GM12878 (cell line): ENCODE data around the gene TRIM6. TPM values are rescaled to one million over a fixed set of nuclear protein-coding genes. Genes with fewer than 3 reads are reported as not detected.

Experiments
- ATAC-seq: fragments of 200-7000 bp; cut with Tn5 transposase; 3 replicates; pipeline ENCODE4 v1.9.1; 2020; ENCODE audit warnings: mild to moderate bottlenecking, moderate library complexity
- BruUV-seq: library from RNA; stranded (reverse); fragments of 400-500 nt; replicated peaks from 2 replicates; lab custom pipeline; 2021; lab: Mats Ljungman, UMichigan
- CTCF ChIA-PET: fragments of 300-600 bp; sonication (Branson Sonifier 250); formaldehyde crosslinking; extraction: SDS; loops from one replicate; lab custom pipeline; 2021; ENCODE audit warnings: inconsistent platforms; lab: Yijun Ruan, JAX
- POLR2A ChIA-PET: fragments of 350-600 bp; formaldehyde crosslinking; extraction: SDS; loops from one replicate; lab custom pipeline; 2021; ENCODE audit warnings: inconsistent platforms; lab: Charles Lee
- RAD21 ChIA-PET: fragments of 300-600 bp; sonication (Branson Sonifier 250); formaldehyde crosslinking; loops from one replicate; lab custom pipeline; 2023; ENCODE audit warnings: antibody characterized with exemption; ENCODE audit not compliant: unreplicated experiment; lab: Charles Lee
- SMC1A ChIA-PET: fragments of 300-600 bp; sonication (Branson Sonifier 250); formaldehyde crosslinking; loops from one replicate; lab custom pipeline; 2023; ENCODE audit not compliant: unreplicated experiment, uncharacterized antibody; lab: Charles Lee
- DNase-seq: peaks from one replicate; pipeline ENCODE4 v3.0.0-alpha.2; 2011; ENCODE audit warnings: low read depth, low spot score
- FAIRE-seq: peaks from 3 replicates; lab custom pipeline; 2011; peaks lifted over from hg19 to GRCh38; lab: Jason Lieb, UNC
- H2AFZ ChIP-seq: 2 replicates; pipeline ENCODE4 v1.6.0; 2011; ENCODE audit warnings: low read depth, low read length, control low read depth; ENCODE audit not compliant: control insufficient read depth
- H3K27ac ChIP-seq: 2 replicates; pipeline ENCODE4 v1.5.1; 2011; ENCODE audit warnings: control low read depth; ENCODE audit not compliant: control insufficient read depth, insufficient read depth
- H3K27me3 ChIP-seq, 2 experiments: replicated peaks in 1 of 2; 2 replicates each; pipeline versions ENCODE4 v1.6.0 to v1.6.1; 2011; ENCODE audit warnings: low read length in 1 of 2; ENCODE audit not compliant: control insufficient read depth in 2 of 2, insufficient read depth in 2 of 2
- H3K36me3 ChIP-seq, 2 experiments: 2 replicates each; pipeline ENCODE4 v1.5.1; 2011; ENCODE audit warnings: low read length in 1 of 2; ENCODE audit not compliant: control insufficient read depth in 2 of 2, insufficient read depth in 2 of 2
- H3K4me1 ChIP-seq: 2 replicates; pipeline ENCODE4 v1.6.1; 2011; ENCODE audit warnings: mild to moderate bottlenecking, low read length, moderate library complexity, mixed read lengths; ENCODE audit not compliant: control insufficient read depth, insufficient read depth
- H3K4me2 ChIP-seq: 2 replicates; pipeline ENCODE4 v1.6.0; 2011; ENCODE audit warnings: control low read depth; ENCODE audit not compliant: control insufficient read depth, insufficient read depth
- H3K4me3 ChIP-seq: fragments of 200-600 bp; sonication (generic); 2 replicates; pipeline ENCODE4 v1.5.1; 2016
- H3K79me2 ChIP-seq: 2 replicates; pipeline ENCODE4 v1.6.0; 2011; ENCODE audit warnings: low read length; ENCODE audit not compliant: control insufficient read depth, insufficient read depth
- H3K9ac ChIP-seq: 2 replicates; pipeline ENCODE4 v1.8.0; 2011; ENCODE audit warnings: low read length, control low read depth, mixed read lengths; ENCODE audit not compliant: control insufficient read depth, insufficient read depth
- H3K9me3 ChIP-seq: replicated peaks from 3 replicates; pipeline ENCODE4 v1.5.1; 2011; ENCODE audit warnings: mild to moderate bottlenecking, low read length; ENCODE audit not compliant: control insufficient read depth, insufficient read depth
- H4K20me1 ChIP-seq: 2 replicates; pipeline ENCODE4 v1.6.0; 2011; ENCODE audit not compliant: control insufficient read depth, insufficient read depth
- BHLHE40 ChIP-seq, 2 experiments: fragments of 450-650 bp in 1 of 2; IDR thresholded peaks; 2 replicates each; pipeline ENCODE4 v1.6.1; 2011 to 2017; ENCODE audit warnings: low read depth in 2 of 2, borderline replicate concordance in 1 of 2, improper control_type of control experiment in 1 of 2, low read length in 1 of 2, mild to moderate bottlenecking in 1 of 2
- CEBPZ ChIP-seq: fragments of 150-350 bp; IDR thresholded peaks from 2 replicates; pipeline ENCODE4 v1.6.1; 2016; ENCODE audit warnings: low read depth, low read length
- JUNB ChIP-seq: IDR thresholded peaks from 2 replicates; pipeline ENCODE4 v1.6.1; 2016; ENCODE audit warnings: antibody characterized with exemption, mild to moderate bottlenecking
- MXI1 ChIP-seq: fragments of 150-350 bp; IDR thresholded peaks from 2 replicates; pipeline ENCODE4 v1.6.1; 2011; ENCODE audit warnings: low read depth, mild to moderate bottlenecking, inconsistent platforms, low read length, improper control_type of control experiment
- NFXL1 ChIP-seq: fragments of 450-650 bp; IDR thresholded peaks from 2 replicates; pipeline ENCODE4 v1.6.1; 2017; ENCODE audit warnings: antibody characterized with exemption, mild to moderate bottlenecking, borderline replicate concordance
- NFYB ChIP-seq: IDR thresholded peaks from 2 replicates; pipeline ENCODE4 v1.6.1; 2011; ENCODE audit warnings: low read depth, mild to moderate bottlenecking, low read length, improper control_type of control experiment, moderate library complexity; ENCODE audit not compliant: insufficient read depth
- NR2C2 ChIP-seq: IDR thresholded peaks from 2 replicates; pipeline ENCODE4 v1.6.1; 2011; ENCODE audit warnings: borderline replicate concordance, low read depth; ENCODE audit not compliant: control insufficient read depth, insufficient read length
- POU2F2 ChIP-seq: IDR thresholded peaks from 3 replicates; pipeline ENCODE4 v1.6.1; 2011; ENCODE audit warnings: low read depth, mild to moderate bottlenecking, low read length, borderline replicate concordance
- RBBP5 ChIP-seq: fragments of 200-600 bp; sonication (generic); conservative IDR thresholded peaks from 2 replicates; pipeline ENCODE4 v1.6.1; 2016
- WGBS: methylation state at CpG from one replicate; pipeline ENCODE4 v1.1.6; 2016; ENCODE audit warnings: low lambda C conversion rate; ENCODE audit not compliant: insufficient replicate concordance, insufficient coverage; ENCODE audit errors: missing lambda C conversion rate; 5-methylcytosine and 5-hydroxymethylcytosine counted together
- in situ Hi-C: fragments of 300-500 bp; cut with MboI; formaldehyde crosslinking; loops from 9 replicates; pipeline ENCODE4 v1.14.3; 2018; ENCODE audit warnings: mixed read lengths
- intact Hi-C: fragments of 100-400 bp; cut with micrococcal nuclease; formaldehyde crosslinking; loops from one replicate; pipeline ENCODE4 v1.14.2; 2022; ENCODE audit not compliant: unreplicated experiment
- polyA plus RNA-seq, 11 experiments: library from polyadenylated mRNA; depleted of rRNA in 4 of 11; unstranded in 6 of 11; stranded (reverse) in 5 of 11; fragments of >200 nt; fragmentation: Nextera tagmentation in 4 of 11; fragmentation: Illumina TruSeq in 1 of 11; extraction: Ambion mirVana in 4 of 11; extraction: Trizol in 1 of 11; gene quantifications; 1 replicate in 1 of 11; 2 replicates in 10 of 11; pipeline versions ENCODE4 v1.2.1 to v1.2.3, GENCODE V29; 2011 to 2016; ENCODE audit warnings: inconsistent platforms in 2 of 11, missing spikeins in 2 of 11, low read depth in 1 of 11
- total RNA-seq, 4 experiments: library from RNA; depleted of rRNA in 3 of 4; stranded (reverse); fragments of >200 nt in 3 of 4; fragmentation: Illumina TruSeq in 1 of 4; extraction: Trizol in 1 of 4; gene quantifications; 2 replicates each; pipeline versions ENCODE4 v1.2.1 to v1.2.3, GENCODE V29; 2013 to 2021
- TF ChIP-seq, protein P1 (sequence below): fragments of 450-650 bp; IDR thresholded peaks from 2 replicates; pipeline ENCODE4 v1.6.1; 2017; ENCODE audit warnings: mild to moderate bottlenecking, moderate library complexity

The TRIM6 gene
- total and polyA plus RNA-seq, 10 of the 15 experiments (the other 5 are each of a cell fraction or from before 2014, with no cell fraction given) = 1.4 to 6.8 (median 4.2) TPM

GRCh38 chr11:5608808-5609207 lies 12.4 kb downstream of the TRIM6 start:
- 100% methylated on average over 6 of the region's 6 CpGs for WGBS
- Histone ChIP-seq H3K27ac (no peak overlapping the region), H3K27me3 (no peaks in the 10 kb centered on the region), H3K4me3 (no peak overlapping the region), H3K9me3 (no peaks in the 10 kb centered on the region)
- in situ Hi-C loops = no loop called here
- no TSS peak for BruUV-seq
- TF ChIP-seq, protein P1, sequence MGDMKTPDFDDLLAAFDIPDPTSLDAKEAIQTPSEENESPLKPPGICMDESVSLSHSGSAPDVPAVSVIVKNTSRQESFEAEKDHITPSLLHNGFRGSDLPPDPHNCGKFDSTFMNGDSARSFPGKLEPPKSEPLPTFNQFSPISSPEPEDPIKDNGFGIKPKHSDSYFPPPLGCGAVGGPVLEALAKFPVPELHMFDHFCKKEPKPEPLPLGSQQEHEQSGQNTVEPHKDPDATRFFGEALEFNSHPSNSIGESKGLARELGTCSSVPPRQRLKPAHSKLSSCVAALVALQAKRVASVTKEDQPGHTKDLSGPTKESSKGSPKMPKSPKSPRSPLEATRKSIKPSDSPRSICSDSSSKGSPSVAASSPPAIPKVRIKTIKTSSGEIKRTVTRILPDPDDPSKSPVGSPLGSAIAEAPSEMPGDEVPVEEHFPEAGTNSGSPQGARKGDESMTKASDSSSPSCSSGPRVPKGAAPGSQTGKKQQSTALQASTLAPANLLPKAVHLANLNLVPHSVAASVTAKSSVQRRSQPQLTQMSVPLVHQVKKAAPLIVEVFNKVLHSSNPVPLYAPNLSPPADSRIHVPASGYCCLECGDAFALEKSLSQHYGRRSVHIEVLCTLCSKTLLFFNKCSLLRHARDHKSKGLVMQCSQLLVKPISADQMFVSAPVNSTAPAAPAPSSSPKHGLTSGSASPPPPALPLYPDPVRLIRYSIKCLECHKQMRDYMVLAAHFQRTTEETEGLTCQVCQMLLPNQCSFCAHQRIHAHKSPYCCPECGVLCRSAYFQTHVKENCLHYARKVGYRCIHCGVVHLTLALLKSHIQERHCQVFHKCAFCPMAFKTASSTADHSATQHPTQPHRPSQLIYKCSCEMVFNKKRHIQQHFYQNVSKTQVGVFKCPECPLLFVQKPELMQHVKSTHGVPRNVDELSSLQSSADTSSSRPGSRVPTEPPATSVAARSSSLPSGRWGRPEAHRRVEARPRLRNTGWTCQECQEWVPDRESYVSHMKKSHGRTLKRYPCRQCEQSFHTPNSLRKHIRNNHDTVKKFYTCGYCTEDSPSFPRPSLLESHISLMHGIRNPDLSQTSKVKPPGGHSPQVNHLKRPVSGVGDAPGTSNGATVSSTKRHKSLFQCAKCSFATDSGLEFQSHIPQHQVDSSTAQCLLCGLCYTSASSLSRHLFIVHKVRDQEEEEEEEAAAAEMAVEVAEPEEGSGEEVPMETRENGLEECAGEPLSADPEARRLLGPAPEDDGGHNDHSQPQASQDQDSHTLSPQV = no peak
- TF ChIP-seq BHLHE40 (IDR thresholded peaks at IDR 0.05; ENCODE audit: borderline replicate concordance in 1 of 2, low read depth in 2 of 2, low read length in 1 of 2) (no peak), NFXL1 (no peak), NR2C2 (no peak), POU2F2 (no peak), RBBP5 (no peak), CEBPZ (no peak), MXI1 (no peak), JUNB (no peak), NFYB (no peak)
- TF ChIP-seq, all 136 proteins: peak for 0
- CTCF ChIA-PET = no interaction called here
- Histone ChIP-seq H3K4me2 (no peak overlapping the region), H3K9ac (no peak overlapping the region), H3K79me2 (no peaks in the 10 kb centered on the region), H2AFZ (no peak overlapping the region), H4K20me1 (no peaks in the 10 kb centered on the region; the same call in 1 of the 2 replicates), H3K36me3 (no peaks in the 10 kb centered on the region; a peak in 1 of 4 replicates), H3K4me1 (no peaks in the 10 kb centered on the region; the same call in 1 of the 2 replicates)
- intact Hi-C loops = no loop called here
- RAD21 ChIA-PET = no interaction called here
- no peak for ATAC-seq
- no peak for FAIRE-seq
- DNase-seq = no peak
- POLR2A ChIA-PET = no interaction called here
- SMC1A ChIA-PET = interaction anchor here (0.8 kb wide), 1 partner anchor 110 kb away, joined by 3 read pairs; no protein-coding TSS in a partner anchor
